GM23338 (cell line): Measurements from ENCODE around the gene RPS6KA5. TPM values are rescaled to one million over a fixed set of nuclear protein-coding genes. Genes with fewer than 3 reads are reported as not detected.

Experiments
- ATAC-seq: fragments of 200-7000 bp; cut with Tn5 transposase; 3 replicates; pipeline ENCODE4 v1.9.1; 2020
- DNase-seq: peaks from one replicate; pipeline ENCODE4 v3.0.0-alpha.2; 2015; ENCODE audit warnings: low spot score
- H2AFZ ChIP-seq: fragments of 200-600 bp; sonication (generic); 2 replicates; pipeline ENCODE4 v1.8.0; 2016; ENCODE audit warnings: antibody characterized with exemption, mild to moderate bottlenecking, moderate library complexity
- H3F3A ChIP-seq: fragments of 200-600 bp; sonication (generic); replicated peaks from 2 replicates; pipeline ENCODE4 v1.8.0; 2017; ENCODE audit warnings: antibody characterized with exemption, mixed run types, low read depth
- H3K27ac ChIP-seq: fragments of 200-600 bp; sonication (generic); 2 replicates; pipeline ENCODE4 v1.6.1; 2016; ENCODE audit warnings: low read depth
- H3K27me3 ChIP-seq: fragments of 200-600 bp; sonication (generic); 2 replicates; pipeline ENCODE4 v1.8.0; 2016; ENCODE audit warnings: mild to moderate bottlenecking, mixed run types, moderate library complexity; ENCODE audit not compliant: insufficient read depth
- H3K36me3 ChIP-seq: fragments of 200-600 bp; sonication (generic); 2 replicates; pipeline ENCODE4 v1.8.0; 2016; ENCODE audit warnings: mild to moderate bottlenecking; ENCODE audit not compliant: insufficient read depth
- H3K4me1 ChIP-seq: fragments of 200-600 bp; sonication (generic); 2 replicates; pipeline ENCODE4 v1.8.0; 2016; ENCODE audit warnings: mild to moderate bottlenecking, moderate library complexity; ENCODE audit not compliant: insufficient read depth
- H3K4me2 ChIP-seq: fragments of 200-600 bp; sonication (generic); 2 replicates; pipeline ENCODE4 v1.7.1; 2017; ENCODE audit warnings: mixed run types
- H3K4me3 ChIP-seq: fragments of 200-600 bp; sonication (generic); 2 replicates; pipeline ENCODE4 v1.6.1; 2016; ENCODE audit warnings: mixed run types
- H3K79me2 ChIP-seq: fragments of 200-600 bp; sonication (generic); replicated peaks from 2 replicates; pipeline ENCODE4 v1.8.0; 2017; ENCODE audit warnings: mild to moderate bottlenecking; ENCODE audit not compliant: insufficient read depth
- H3K9me2 ChIP-seq: fragments of 200-600 bp; sonication (generic); 2 replicates; pipeline ENCODE4 v1.8.0; 2017; ENCODE audit not compliant: insufficient read depth
- H4K20me1 ChIP-seq: fragments of 200-600 bp; sonication (generic); replicated peaks from 2 replicates; pipeline ENCODE4 v1.8.0; 2017; ENCODE audit warnings: mild to moderate bottlenecking; ENCODE audit not compliant: insufficient read depth
- H3K27ac Mint-ChIP-seq: 2 replicates; pipeline ENCODE4 v1.8.0; 2020; ENCODE audit warnings: inconsistent platforms, mild to moderate bottlenecking, moderate library complexity, mixed read lengths
- H3K27me3 Mint-ChIP-seq: 3 replicates; pipeline ENCODE4 v1.8.0; 2022; ENCODE audit warnings: low read depth, mild to moderate bottlenecking, moderate library complexity, mixed read lengths, inconsistent platforms; ENCODE audit not compliant: insufficient read depth, poor library complexity
- H3K36me3 Mint-ChIP-seq: 3 replicates; pipeline ENCODE4 v1.8.0; 2021; ENCODE audit warnings: low read depth, mild to moderate bottlenecking, inconsistent platforms, moderate library complexity, mixed read lengths
- H3K4me1 Mint-ChIP-seq: 3 replicates; pipeline ENCODE4 v1.8.0; 2020; ENCODE audit warnings: mild to moderate bottlenecking, inconsistent platforms, mixed read lengths
- H3K4me3 Mint-ChIP-seq: 3 replicates; pipeline ENCODE4 v1.8.0; 2021; ENCODE audit warnings: moderate library complexity, mild to moderate bottlenecking, inconsistent platforms, mixed read lengths
- H3K9me3 Mint-ChIP-seq: 3 replicates; pipeline ENCODE4 v1.8.0; 2020; ENCODE audit warnings: moderate library complexity, mild to moderate bottlenecking, inconsistent platforms, mixed read lengths
- CREB1 ChIP-seq: fragments of 250-450 bp; sonication (Bioruptor Pico); IDR thresholded peaks from 2 replicates; pipeline ENCODE4 v1.5.0; 2020; ENCODE audit warnings: low read depth, mild to moderate bottlenecking, moderate library complexity
- CTCF ChIP-seq, 2 experiments: fragments of 200-600 bp in 1 of 2; sonication (generic) in 1 of 2; conservative IDR thresholded peaks; 2 replicates each; pipeline versions ENCODE4 v1.5.1 to v1.6.1; 2016 to 2017; ENCODE audit warnings: antibody characterized with exemption in 2 of 2, low read depth in 2 of 2, mild to moderate bottlenecking in 2 of 2, moderate library complexity in 1 of 2
- JUNB ChIP-seq: IDR thresholded peaks from one replicate; pipeline ENCODE4 v1.6.1; 2016; ENCODE audit warnings: antibody characterized with exemption; ENCODE audit not compliant: unreplicated experiment
- POLR2AphosphoS5 ChIP-seq: IDR thresholded peaks from 2 replicates; pipeline ENCODE4 v1.6.1; 2016; ENCODE audit warnings: antibody characterized with exemption, low read depth
- STAT1 ChIP-seq: IDR thresholded peaks from one replicate; pipeline ENCODE4 v1.6.1; 2016; ENCODE audit warnings: antibody characterized with exemption; ENCODE audit not compliant: unreplicated experiment
- ZNF114 ChIP-seq: fragments of 250-450 bp; sonication (Bioruptor Pico); IDR thresholded peaks from 2 replicates; pipeline ENCODE4 v1.5.0; 2020; ENCODE audit warnings: mild to moderate bottlenecking, moderate library complexity
- ZNF462 ChIP-seq: fragments of 250-450 bp; sonication (Bioruptor Pico); IDR thresholded peaks from 2 replicates; pipeline ENCODE4 v1.5.0; 2020; ENCODE audit warnings: mild to moderate bottlenecking, moderate library complexity
- polyA plus RNA-seq: library from polyadenylated mRNA; unstranded; fragments of >200 nt; fragmentation: Nextera tagmentation; extraction: Ambion mirVana; gene quantifications from 2 replicates; pipeline ENCODE4 v1.2.1, GENCODE V29; 2016
- total RNA-seq: library from RNA; depleted of rRNA; stranded (reverse); fragments of >200 nt; shearing (Covaris generic); gene quantifications from 2 replicates; pipeline ENCODE4 v1.2.3, GENCODE V29; 2014
- TF ChIP-seq, protein P1 (sequence below): IDR thresholded peaks from one replicate; pipeline ENCODE4 v1.6.1; 2018; ENCODE audit warnings: antibody characterized with exemption; ENCODE audit not compliant: unreplicated experiment

RPS6KA5 gene
- total and polyA plus RNA-seq, 2 experiments from 2014 or later: 2.1 to 2.4 TPM

DNA sequence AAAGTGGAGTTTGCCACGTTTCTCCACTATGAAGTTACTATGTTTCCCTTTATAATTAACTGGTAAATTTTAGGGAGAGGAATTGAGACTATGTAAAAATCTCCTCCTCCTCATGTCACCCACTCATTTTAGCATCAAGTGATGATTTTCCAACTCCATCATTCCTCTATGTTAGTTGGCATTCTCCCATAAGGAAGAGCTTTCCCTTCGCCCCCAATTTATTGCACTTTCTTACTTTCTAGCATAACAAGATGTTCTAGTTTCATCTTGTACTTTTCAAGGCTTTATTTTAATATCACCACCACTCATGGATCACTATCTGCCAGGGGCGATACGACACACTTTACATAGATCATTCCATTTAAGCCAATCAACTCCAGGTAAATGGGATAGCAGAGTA lies 97.1 kb downstream of the RPS6KA5 start:
- no peak overlapping the region for H3K4me3 Mint-ChIP-seq
- no peak for ATAC-seq

DNA sequence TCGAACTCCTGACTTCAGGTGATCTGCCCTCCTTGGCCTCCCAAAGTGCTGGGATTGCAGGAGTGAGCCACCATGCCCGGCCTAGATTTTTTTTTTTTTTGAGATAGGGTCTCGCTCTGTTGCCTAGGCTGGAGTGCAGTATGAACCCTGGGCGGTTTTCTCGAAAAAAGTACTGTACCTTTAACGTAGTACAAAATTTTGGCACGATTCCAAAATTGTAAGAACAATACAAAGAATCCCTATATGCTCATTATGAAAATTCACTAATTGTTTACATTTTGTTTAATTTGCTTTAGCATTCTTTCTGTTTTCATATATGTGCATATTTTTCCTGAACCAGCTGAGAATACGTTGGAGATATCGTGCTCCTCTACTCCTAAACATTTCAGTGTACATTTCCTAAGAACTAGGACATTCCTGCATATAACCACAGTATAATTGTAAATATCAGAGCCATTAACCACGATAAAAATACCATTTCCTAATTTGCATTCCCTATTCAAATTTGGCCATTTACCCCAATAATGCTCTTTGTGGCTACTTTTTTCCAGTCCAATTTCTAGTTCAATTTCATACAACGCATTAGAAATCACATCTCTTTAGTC lies 97.8 kb downstream of the RPS6KA5 start:
- Histone ChIP-seq H3K79me2 (no peaks in the 10 kb centered on the region), H3K36me3 (no peaks in the 10 kb centered on the region), H3K9me2 (no peaks in the 10 kb centered on the region), H4K20me1 (no peaks in the 10 kb centered on the region), H3K27me3 (no peaks in the 10 kb centered on the region), H3K4me1 (no peaks in the 10 kb centered on the region), H2AFZ (no peak overlapping the region), H3K4me3 (no peak overlapping the region), H3K27ac (no peak overlapping the region), H3K4me2 (no peak overlapping the region), H3F3A (no peaks in the 10 kb centered on the region)
- H3K4me3 Mint-ChIP-seq: no peak overlapping the region
- H3K27me3 Mint-ChIP-seq: no peaks in the 10 kb centered on the region
- ATAC-seq (no peak), DNase-seq (no peak)
- no peaks in the 10 kb centered on the region for H3K36me3 Mint-ChIP-seq
- no peaks in the 10 kb centered on the region for H3K4me1 Mint-ChIP-seq
- no peaks in the 10 kb centered on the region for H3K9me3 Mint-ChIP-seq
- no peak overlapping the region for H3K27ac Mint-ChIP-seq
- no peak for TF ChIP-seq POLR2AphosphoS5
- TF ChIP-seq JUNB: no peak
- TF ChIP-seq ZNF114 (CRISPR knock-in tag): no peak
- no peak for TF ChIP-seq CTCF (conservative IDR thresholded peaks at IDR 0.05; ENCODE audit: low read depth in 2 of 2)
- no peak for TF ChIP-seq CREB1 (CRISPR knock-in tag)
- no peak for TF ChIP-seq STAT1
- TF ChIP-seq ZNF462: no peak

More for the DNA sequence above, 97.1 kb downstream of the RPS6KA5 start:
- Mint-ChIP-seq H3K36me3 (no peaks in the 10 kb centered on the region), H3K4me1 (no peaks in the 10 kb centered on the region), H3K27ac (no peak overlapping the region), H3K9me3 (no peaks in the 10 kb centered on the region), H3K27me3 (no peaks in the 10 kb centered on the region)
- no peaks in the 10 kb centered on the region for H3K79me2 ChIP-seq
- no peaks in the 10 kb centered on the region for H4K20me1 ChIP-seq
- no peak overlapping the region for H3K4me2 ChIP-seq
- H3K9me2 ChIP-seq: no peaks in the 10 kb centered on the region
- no peak overlapping the region for H3K27ac ChIP-seq
- H3K36me3 ChIP-seq: no peaks in the 10 kb centered on the region
- no peak overlapping the region for H3K4me3 ChIP-seq
- H3K27me3 ChIP-seq: no peaks in the 10 kb centered on the region
- no peak overlapping the region for H2AFZ ChIP-seq
- TF ChIP-seq JUNB: no peak
- no peak for TF ChIP-seq STAT1
- TF ChIP-seq, protein P1, sequence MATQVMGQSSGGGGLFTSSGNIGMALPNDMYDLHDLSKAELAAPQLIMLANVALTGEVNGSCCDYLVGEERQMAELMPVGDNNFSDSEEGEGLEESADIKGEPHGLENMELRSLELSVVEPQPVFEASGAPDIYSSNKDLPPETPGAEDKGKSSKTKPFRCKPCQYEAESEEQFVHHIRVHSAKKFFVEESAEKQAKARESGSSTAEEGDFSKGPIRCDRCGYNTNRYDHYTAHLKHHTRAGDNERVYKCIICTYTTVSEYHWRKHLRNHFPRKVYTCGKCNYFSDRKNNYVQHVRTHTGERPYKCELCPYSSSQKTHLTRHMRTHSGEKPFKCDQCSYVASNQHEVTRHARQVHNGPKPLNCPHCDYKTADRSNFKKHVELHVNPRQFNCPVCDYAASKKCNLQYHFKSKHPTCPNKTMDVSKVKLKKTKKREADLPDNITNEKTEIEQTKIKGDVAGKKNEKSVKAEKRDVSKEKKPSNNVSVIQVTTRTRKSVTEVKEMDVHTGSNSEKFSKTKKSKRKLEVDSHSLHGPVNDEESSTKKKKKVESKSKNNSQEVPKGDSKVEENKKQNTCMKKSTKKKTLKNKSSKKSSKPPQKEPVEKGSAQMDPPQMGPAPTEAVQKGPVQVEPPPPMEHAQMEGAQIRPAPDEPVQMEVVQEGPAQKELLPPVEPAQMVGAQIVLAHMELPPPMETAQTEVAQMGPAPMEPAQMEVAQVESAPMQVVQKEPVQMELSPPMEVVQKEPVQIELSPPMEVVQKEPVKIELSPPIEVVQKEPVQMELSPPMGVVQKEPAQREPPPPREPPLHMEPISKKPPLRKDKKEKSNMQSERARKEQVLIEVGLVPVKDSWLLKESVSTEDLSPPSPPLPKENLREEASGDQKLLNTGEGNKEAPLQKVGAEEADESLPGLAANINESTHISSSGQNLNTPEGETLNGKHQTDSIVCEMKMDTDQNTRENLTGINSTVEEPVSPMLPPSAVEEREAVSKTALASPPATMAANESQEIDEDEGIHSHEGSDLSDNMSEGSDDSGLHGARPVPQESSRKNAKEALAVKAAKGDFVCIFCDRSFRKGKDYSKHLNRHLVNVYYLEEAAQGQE: no peak
- no peaks in the 10 kb centered on the region for H3K4me1 ChIP-seq
- DNase-seq: no peak
- no peaks in the 10 kb centered on the region for H3F3A ChIP-seq
